Thyroid gland (tissue), 4 donors: ENCODE measurements around the gene FGD6. TPM values are rescaled to one million over a fixed set of nuclear protein-coding genes. Genes with fewer than 3 reads are reported as not detected.

ENCODE experiments used
- DNase-seq, 2 donors: peaks; one replicate each; pipeline ENCODE4 v3.0.0-alpha.2; 2019
- H3K27ac ChIP-seq, 3 donors: fragments of 200-600 bp; sonication (generic); 1 replicate in 2 of 3; 2 replicates in 1 of 3; pipeline ENCODE4 v1.5.1; 2016 to 2019; ENCODE audit warnings: mild to moderate bottlenecking in 1 of 3, moderate library complexity in 1 of 3
- H3K27me3 ChIP-seq: fragments of 200-600 bp; sonication (generic); one replicate; pipeline ENCODE4 v1.5.1; 2019
- H3K36me3 ChIP-seq, 2 donors: fragments of 200-600 bp; sonication (generic); one replicate each; pipeline ENCODE4 v1.5.1; 2016 to 2019
- H3K4me1 ChIP-seq, 2 donors: fragments of 200-600 bp; sonication (generic); one replicate each; pipeline ENCODE4 v1.5.1; 2017 to 2019
- H3K4me3 ChIP-seq, 3 donors: fragments of 200-600 bp; sonication (generic); replicated peaks in 1 of 3; 1 replicate in 2 of 3; 2 replicates in 1 of 3; pipeline ENCODE4 v1.5.1; 2016; ENCODE audit warnings: mild to moderate bottlenecking in 1 of 3
- H3K9me3 ChIP-seq: fragments of 200-600 bp; sonication (generic); one replicate; pipeline ENCODE4 v1.5.1; 2017
- POLR2A ChIP-seq, 2 donors: fragments of 450-650 bp; IDR thresholded peaks; one replicate each; pipeline ENCODE4 v1.6.1; 2017; ENCODE audit warnings: antibody characterized with exemption in 2 of 2, mild to moderate bottlenecking in 2 of 2, moderate library complexity in 1 of 2
- WGBS, 2 donors: methylation state at CpG; one replicate each; pipeline ENCODE4 v1.1.5; 2017; 5-methylcytosine and 5-hydroxymethylcytosine counted together
- intact Hi-C: fragments of 100-400 bp; cut with DNase I; formaldehyde crosslinking; loops from one replicate; pipeline ENCODE4 v1.15.1; 2023
- total RNA-seq, 4 donors: library from RNA; depleted of rRNA; stranded (reverse); fragments of >200 nt; gene quantifications; one replicate each; pipeline ENCODE4 v1.2.3, GENCODE V29; 2016
- TF ChIP-seq, protein P1 (sequence below), 6 experiments: fragments of 200-600 bp in 3 of 6; fragments of 450-650 bp in 3 of 6; sonication (generic) in 3 of 6; IDR thresholded peaks; one replicate each; pipeline ENCODE4 v1.5.1; 2016 to 2019; ENCODE audit warnings: antibody characterized with exemption in 6 of 6, mild to moderate bottlenecking in 2 of 6, inconsistent platforms in 1 of 6, moderate library complexity in 1 of 6

Gene FGD6
- total RNA-seq, 4 donors from 2014 or later, result 27.1 to 33.7 (median 30.8) TPM

GRCh38 chr12:95215949-95216348, 1.3 kb downstream of the FGD6 start:
- H3K27ac ChIP-seq, result peak overlapping the region in 2 of 3 donors; percentile 99 to 100
- no peaks in the 10 kb centered on the region for H3K9me3 ChIP-seq
- no peaks in the 10 kb centered on the region for H3K36me3 ChIP-seq
- H3K27me3 ChIP-seq, result no peaks in the 10 kb centered on the region
- no peak for DNase-seq
- TF ChIP-seq POLR2A (IDR thresholded peaks at IDR 0.05), result peak in 1 of 2 donors; percentile 70
- TF ChIP-seq, protein P1, sequence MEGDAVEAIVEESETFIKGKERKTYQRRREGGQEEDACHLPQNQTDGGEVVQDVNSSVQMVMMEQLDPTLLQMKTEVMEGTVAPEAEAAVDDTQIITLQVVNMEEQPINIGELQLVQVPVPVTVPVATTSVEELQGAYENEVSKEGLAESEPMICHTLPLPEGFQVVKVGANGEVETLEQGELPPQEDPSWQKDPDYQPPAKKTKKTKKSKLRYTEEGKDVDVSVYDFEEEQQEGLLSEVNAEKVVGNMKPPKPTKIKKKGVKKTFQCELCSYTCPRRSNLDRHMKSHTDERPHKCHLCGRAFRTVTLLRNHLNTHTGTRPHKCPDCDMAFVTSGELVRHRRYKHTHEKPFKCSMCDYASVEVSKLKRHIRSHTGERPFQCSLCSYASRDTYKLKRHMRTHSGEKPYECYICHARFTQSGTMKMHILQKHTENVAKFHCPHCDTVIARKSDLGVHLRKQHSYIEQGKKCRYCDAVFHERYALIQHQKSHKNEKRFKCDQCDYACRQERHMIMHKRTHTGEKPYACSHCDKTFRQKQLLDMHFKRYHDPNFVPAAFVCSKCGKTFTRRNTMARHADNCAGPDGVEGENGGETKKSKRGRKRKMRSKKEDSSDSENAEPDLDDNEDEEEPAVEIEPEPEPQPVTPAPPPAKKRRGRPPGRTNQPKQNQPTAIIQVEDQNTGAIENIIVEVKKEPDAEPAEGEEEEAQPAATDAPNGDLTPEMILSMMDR (IDR thresholded peaks at IDR 0.05), result no peak
- peaks cover 21 to 30% of the 10 kb centered on the region in 2 donors for H3K4me1 ChIP-seq
- 3 to 6% methylated on average over 1 of the region's 1 CpG for WGBS, 2 donors
- intact Hi-C loops, result loop anchor here (5.0 kb wide), 1 partner anchor 99 kb away; no protein-coding TSS in a partner anchor
- H3K4me3 ChIP-seq, result peak overlapping the region in 2 of 3 donors; percentile 40 to 59

- intact Hi-C loops, result no loop called here
- DNase-seq, result no peak
- Histone ChIP-seq H3K27ac (no peak overlapping the region), H3K4me1 (peaks cover 15 to 16% of the 10 kb centered on the region in 2 donors), H3K36me3 (no peaks in the 10 kb centered on the region), H3K9me3 (no peaks in the 10 kb centered on the region), H3K27me3 (no peaks in the 10 kb centered on the region), H3K4me3 (no peak overlapping the region)
- TF ChIP-seq, protein P1 (IDR thresholded peaks at IDR 0.05), result no peak
- no peak for TF ChIP-seq POLR2A (IDR thresholded peaks at IDR 0.05)
- 94 to 95% methylated on average over 3 of the region's 3 CpGs for WGBS, 2 donors
These were observed 2.8 kb downstream of the FGD6 start for GRCh38 chr12:95214466-95214865.

- no peak for TF ChIP-seq POLR2A (IDR thresholded peaks at IDR 0.05)
- TF ChIP-seq, protein P1 (IDR thresholded peaks at IDR 0.05), result no peak
- DNase-seq, result no peak
- no peaks in the 10 kb centered on the region for H3K9me3 ChIP-seq
- no peaks in the 10 kb centered on the region for H3K27me3 ChIP-seq
- peaks cover 17% of the 10 kb centered on the region in 2 donors for H3K4me1 ChIP-seq
- no peaks in the 10 kb centered on the region for H3K36me3 ChIP-seq
- 48 to 77% methylated on average over 1 of the region's 1 CpG for WGBS, 2 donors
- intact Hi-C loops, result no loop called here
- H3K4me3 ChIP-seq, result no peak overlapping the region
- no peak overlapping the region for H3K27ac ChIP-seq
These were observed 3.3 kb downstream of the FGD6 start for GRCh38 chr12:95213928-95214327.

DNA sequence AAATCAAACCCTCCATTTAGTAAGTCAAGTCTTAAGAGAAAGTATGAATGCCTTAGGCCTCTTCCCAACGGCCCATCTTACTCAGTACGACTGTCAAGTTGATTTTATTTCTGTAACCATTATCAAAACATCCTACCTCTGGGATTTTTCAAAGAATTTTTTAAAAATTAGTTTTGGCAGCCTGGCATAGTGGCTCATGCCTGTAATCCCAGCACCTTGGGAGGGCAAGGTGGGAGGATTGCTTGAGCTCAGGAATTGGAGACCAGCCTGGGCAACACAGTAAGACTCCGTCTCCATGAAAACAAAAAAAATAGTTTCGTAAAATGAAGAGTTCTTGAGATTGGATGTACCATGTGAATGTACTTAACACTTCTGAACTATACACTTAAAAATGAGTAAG, 4.1 kb downstream of the FGD6 start:
- intact Hi-C loops, result no loop called here
- no peaks in the 10 kb centered on the region for H3K9me3 ChIP-seq
- WGBS, 2 donors, result 81 to 85% methylated on average over 4 of the region's 4 CpGs
- no peak for DNase-seq
- no peaks in the 10 kb centered on the region for H3K36me3 ChIP-seq
- H3K27me3 ChIP-seq, result no peaks in the 10 kb centered on the region
- TF ChIP-seq, protein P1 (IDR thresholded peaks at IDR 0.05), result no peak
- no peak for TF ChIP-seq POLR2A (IDR thresholded peaks at IDR 0.05)
- H3K4me3 ChIP-seq, result no peak overlapping the region
- peaks cover 18 to 23% of the 10 kb centered on the region in 2 donors for H3K4me1 ChIP-seq
- peak overlapping the region in 1 of 3 donors; percentile 8 for H3K27ac ChIP-seq

DNA sequence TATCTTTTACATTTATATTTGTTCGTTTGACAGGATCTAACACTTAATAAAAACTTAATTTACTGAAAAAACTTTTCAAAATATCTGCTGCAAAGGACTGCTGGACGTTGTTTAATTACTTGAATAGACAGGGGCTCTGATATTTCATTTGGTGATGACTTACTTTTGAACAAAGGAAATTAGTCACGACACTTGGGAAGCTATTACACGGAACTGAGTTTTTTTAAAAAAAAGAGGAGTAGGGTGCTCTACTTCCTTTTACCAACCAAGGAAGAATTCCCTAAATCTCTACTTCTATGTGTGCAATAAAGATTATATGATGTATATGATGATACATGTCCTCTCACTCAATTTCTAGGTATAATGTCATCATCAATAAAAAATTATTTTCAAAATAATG, 4.7 kb downstream of the FGD6 start:
- no peak for DNase-seq
- Histone ChIP-seq H3K4me3 (no peak overlapping the region), H3K27me3 (no peaks in the 10 kb centered on the region), H3K36me3 (no peaks in the 10 kb centered on the region), H3K27ac (peak overlapping the region in 1 of 3 donors; percentile 8), H3K4me1 (peaks cover 18 to 23% of the 10 kb centered on the region in 2 donors), H3K9me3 (no peaks in the 10 kb centered on the region)
- WGBS, 2 donors, result 80 to 82% methylated on average over 4 of the region's 4 CpGs
- intact Hi-C loops, result no loop called here
- TF ChIP-seq POLR2A (IDR thresholded peaks at IDR 0.05), result no peak
- TF ChIP-seq, protein P1 (IDR thresholded peaks at IDR 0.05), result no peak
